Measurements from ENCODE around the gene ZNF77.
A peak's percentile ranks its signal among the peaks of the same experiment; 100 is the strongest.
"Not testable (repeated sequence)": the region's sequence is repeated elsewhere in the genome, so short reads cannot be mapped to it uniquely, and the experiment has no call there.

Gene ZNF77

DNA sequence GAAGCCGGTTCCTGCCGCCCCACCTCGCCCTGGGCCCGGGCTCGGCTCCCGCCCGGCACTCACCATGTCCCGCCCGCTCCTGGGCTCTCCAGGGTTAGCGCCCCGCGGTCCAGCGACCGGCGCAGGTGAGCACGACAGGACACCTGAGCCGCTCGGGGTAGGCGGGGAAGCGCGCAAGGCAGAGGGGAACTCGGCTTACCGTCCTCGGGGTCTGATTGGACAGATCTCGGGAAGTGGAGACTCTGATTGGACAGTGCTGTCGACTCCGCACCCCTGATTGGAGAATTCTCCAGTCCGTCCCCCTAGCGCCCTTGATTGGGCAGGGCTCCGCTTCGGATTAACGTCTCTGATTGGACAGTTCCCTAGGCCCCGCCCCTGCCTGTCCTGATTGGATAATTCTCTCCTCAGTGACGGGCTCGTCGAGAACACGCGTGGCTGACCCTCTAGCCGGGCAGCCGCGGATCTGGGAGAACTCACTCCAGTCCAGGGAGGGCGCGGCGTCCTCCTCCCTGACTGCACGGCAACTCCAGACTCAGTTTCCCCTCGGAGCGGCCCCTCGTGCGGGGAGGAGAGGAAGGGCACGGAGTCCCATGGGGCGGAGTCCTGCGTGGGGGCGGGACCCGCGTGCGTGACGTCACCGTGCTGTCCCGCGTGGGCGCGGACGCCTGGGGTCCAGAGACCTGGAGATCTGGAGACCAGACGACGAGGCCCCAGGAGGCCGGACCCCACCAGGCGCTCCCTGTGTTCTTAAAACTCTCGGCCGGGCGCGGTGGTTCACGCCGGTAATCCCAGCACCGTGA is at the start of gene ZNF77:
Gene ZNF77, minus strand, starts transcription at position 197 of the 800 bp plus-strand sequence. Its CDS starts 131 bp downstream, at position 66.
- peak; percentile 99 for DNase-seq

DNA sequence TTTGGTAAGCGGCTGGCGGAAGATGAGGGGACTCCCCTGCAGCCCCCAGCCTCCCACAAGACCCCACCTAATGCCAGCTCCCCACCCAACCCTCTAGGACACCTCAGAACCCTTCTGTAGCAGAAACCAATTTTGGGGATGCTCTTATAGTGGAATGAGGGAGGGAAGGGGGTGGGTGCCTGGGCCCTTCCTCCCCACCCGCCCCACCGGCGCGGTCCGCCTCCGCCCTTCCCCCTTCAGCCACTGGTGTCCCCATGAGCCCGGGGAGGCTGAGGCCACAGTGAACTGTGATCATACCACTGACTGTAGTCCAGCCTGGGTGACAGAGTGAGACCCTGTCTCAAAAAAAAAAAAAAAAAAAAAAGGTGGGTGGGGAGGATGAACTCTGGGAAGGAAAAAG is 48.8 kb upstream of the ZNF77 start:
- no peak for DNase-seq

DNA sequence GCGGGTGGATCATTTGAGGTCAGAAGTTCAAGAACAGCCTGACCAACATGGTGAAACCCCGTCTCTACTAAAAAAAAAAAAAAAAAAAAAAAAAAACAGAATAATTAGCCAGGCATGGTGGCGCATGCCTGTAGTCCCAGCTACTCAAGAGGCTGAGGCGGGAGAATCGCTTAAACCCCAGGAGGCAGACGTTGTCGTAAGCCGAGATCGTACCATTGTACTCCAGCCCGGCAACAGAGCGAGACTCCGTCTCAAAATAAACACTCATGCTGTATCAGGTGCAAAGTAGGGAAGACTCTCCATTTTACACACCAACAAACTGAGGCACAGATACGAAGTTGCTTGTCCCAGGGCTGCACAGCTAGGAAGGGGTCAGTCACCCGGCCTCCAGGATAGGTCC is 48.2 kb upstream of the ZNF77 start:
- no peak for DNase-seq

DNA sequence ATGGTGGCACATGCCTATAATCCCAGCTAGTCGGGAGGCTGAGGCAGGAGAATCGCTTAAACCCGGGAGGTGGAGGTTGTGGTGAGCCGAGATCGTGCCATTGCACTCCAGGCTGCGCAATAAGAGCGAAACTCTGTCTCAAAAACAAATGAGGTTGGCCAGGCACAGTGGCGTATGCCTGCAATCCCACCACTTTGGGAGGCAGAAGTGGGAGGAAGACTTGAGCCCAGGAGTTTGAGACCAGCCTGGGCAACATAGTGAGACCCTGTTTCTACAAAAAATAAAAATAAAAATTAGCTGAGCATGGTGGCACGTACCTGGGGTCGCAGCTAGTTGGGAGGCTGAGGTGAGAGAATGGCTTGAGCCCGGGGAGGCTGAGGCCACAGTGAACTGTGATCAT is 47.6 kb upstream of the ZNF77 start:
- DNase-seq = not testable (repeated sequence)

DNA sequence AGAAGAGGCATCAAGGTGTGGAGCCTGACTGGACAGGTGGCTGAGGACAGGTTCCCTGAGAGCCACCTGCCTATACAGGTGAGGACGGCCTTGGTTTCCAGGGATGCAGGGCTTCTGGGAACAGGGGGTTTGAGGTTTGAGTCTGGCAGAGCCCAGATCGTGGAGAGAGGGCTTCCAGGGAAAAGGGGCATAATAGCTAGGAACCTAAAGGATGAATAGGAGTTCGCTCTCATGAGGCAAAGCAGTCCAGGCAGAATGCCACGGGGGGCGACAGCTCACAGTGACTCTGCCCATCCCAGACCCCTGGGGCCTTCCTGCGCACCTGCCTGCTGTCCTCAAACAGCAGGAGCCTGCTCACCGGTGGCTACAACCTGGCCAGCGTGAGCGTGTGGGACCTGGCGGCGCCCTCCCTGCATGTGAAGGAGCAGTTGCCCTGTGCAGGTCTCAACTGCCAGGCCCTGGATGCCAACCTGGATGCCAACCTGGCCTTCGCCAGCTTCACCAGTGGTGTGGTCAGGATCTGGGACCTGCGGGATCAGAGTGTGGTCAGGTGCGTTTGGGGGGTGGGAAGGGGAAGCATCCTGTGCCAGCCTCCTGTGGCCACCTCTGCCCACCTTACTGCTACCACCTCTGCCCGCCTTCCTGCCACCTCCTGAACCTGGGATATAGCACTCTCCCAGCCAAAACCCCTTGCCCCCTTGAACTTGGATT is 44.6 kb upstream of the ZNF77 start:
- DNase-seq = no peak

DNA sequence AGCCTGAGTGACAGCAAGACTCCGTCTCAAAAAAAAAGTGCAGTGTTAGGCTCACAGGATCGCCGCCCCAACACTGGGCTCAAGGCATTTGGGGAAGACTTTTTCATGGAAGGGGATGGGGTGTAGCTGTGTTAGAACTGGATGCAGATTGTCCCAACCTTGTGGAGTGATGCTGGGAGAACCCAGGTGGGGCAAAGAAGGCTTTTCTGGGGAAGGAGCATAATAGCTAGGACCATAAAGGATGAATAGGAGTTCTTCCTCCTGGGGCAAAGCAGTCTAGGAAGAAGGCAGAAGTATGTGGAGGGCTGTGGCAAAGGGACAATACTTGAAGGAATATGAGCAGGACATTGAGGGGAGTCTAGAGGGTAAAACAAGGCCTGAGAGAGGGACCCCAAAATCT is 43.8 kb upstream of the ZNF77 start:
- no peak for DNase-seq

DNA sequence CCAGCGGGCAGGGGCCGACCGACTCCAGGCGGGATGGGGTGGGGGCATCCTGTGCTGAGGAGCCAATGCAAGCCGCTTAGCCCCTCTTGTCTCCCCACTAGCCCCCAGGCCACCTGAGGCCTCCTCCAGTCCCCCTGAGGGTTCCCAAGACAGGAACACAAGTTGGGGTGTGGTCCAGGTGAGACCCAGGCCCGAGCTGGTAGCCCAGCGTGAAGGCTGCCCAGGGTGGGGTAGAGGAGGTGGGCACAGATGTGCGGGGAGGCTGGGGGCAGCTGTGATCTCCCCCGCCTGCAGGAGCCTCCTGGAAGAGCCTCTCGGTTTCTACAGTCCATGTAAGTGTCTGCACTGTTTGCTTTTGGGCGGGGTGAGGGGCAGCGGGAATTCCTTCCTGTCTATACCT is 43.0 kb upstream of the ZNF77 start:
- DNase-seq = no peak

DNA sequence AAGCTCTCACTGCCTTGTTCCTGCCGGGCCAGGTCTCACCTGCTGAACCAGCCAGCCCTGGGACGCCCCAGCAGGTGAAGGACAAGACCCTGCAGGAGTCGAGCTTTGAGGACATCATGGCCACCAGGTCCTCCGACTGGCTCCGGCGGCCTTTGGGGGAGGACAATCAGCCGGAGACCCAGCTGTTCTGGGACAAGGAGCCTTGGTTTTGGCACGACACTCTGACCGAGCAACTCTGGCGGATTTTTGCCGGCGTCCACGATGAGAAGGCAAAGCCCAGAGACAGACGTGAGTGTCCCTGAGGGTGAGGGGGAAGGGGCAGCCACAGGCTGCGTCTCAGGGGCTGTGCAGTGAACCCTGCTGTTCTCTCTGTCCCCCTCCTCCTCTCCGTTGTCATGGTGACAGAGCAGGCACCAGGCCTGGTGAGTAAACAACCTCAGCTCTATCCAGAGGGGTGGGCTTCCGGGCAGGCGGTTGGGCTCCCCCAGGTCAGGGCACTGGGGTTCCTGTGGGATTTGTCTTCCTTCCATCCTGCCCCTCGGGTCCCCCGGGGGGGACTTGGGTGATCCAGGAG is 42.3 kb upstream of the ZNF77 start:
- DNase-seq = no peak

DNA sequence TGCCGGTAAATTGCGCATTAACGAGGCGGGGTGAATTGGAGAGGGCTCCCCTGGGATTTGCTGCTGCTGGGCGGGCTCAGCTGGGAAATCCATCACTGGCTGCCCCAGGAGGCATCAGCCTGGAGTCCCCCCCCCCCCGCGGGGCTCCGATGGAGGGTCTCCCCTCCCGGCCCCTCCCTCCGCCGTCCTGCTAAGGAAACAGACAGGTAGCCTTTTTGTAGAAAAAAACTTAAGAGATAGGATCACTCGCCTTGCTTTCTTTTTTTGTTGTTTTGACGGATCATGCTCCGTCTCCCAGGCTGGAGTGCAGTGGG is 39.4 kb upstream of the ZNF77 start:
- DNase-seq = no peak

DNA sequence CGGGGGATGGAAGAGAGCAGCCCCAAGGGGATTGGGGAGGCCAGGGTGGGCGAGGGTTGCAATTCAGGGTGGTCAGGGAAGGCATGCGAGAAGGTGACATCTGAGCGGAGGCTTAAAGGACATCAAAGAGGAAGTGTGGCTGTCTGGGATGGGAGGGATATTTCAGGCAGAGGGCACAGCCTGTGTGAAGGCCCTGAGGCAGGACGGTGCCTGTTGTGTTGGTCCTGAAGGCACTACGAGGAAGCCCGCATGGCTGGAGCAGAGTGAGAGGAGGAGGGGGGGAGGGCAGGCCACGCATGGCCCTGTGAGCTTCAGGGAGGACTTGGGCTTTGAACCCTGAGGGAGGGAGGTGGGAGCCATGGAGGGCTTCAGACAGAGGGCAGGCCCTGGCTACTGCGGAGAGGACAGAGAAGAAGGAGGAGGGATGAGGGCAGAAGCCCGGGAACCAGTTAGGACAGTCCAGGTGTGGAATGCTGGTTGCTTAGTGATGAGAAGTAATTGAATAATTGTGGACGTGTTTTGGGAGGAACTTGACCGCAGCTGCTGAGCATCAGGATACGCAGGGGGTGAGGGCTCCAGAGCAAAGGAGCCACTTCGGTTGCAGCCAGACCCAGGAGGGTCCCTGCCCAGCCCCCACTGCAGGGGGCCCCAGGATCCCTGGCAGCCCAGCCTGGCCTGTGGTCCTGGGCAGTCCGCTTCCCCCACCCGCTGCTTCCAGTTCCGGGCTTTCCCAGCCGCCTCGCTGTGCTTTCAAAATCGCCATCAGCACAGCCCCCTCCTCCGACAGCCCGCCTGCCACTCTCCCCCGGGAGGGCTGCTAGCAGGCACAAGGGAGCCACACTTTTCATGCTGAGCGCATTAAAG is 38.8 kb upstream of the ZNF77 start:
- no peak for DNase-seq

DNA sequence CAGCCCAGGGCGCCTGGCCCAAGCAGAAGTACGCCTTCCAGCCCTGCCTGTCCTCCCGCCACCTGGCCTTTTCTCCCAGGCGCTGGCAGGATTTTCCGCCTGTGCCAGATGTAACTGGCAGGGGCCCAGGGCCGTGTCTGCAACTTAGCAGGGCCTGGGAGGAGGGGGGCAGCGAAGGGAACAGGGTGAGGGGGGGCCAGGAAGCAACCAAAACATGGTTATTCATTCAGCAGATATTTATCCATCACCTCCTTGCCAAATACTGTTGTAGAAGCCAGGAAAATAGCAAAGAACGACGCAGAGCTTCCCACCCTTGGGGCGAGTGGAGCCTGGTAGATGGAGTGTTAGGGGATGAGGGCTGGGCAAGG is 38.2 kb upstream of the ZNF77 start:
- DNase-seq = no peak

DNA sequence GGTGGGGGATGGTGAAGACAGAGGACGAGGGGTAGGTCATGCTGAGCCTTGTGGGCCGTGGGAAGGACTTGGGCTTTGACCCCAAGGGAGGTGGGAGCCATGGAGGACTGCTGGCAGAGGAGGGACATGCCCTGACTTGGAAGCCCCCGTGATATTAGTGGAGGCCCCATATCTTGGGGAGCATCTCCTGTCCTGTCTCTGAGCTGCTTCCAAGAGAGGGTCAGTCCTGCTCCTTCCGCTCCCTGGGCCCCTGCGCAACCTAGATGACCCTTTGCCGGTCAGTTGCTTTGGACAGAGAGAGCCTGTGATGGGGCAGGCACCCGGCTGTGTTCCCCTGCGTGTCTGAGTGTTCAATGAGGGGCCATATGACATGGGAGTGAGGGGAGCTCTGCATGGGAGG is 37.8 kb upstream of the ZNF77 start:
- no peak for DNase-seq

DNA sequence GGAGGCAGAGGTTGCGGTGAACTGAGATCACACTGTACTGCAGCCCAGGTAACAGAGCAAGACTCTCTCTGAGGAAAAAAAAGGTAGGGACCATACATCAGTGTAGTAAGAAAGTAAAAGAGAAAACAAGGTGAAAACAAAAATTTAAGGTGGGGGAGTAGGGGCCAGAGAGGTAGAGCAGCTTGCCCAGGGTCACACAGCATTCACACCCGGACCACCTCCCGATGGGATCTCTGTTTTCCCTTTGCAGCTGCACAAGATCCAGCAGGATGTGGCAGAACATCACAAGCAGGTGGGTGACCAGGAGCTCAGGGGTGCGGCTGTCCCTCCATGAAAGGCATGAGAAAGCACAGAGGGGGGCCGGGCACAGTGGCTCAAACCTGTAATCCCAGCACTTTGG is 37.1 kb upstream of the ZNF77 start:
- DNase-seq = no peak

DNA sequence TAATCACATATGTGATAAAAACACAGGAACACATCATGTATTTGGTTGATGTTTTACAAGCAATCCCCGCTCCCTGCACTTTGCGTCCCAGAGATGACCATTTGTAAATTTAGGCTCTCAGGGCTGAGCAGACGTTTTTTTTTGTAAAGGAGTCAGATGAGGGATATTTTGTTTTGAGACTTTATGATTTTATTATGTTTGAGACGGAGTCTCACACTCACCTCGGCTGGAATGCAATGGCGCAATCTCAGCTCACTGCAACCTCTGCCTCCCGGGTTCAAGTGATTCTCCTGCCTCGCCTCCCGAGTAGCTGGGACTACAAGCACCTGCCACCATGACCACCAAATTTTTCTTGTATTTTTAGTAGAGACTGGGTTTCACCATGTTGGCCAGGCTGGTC is 34.0 kb upstream of the ZNF77 start:
- no peak for DNase-seq

DNA sequence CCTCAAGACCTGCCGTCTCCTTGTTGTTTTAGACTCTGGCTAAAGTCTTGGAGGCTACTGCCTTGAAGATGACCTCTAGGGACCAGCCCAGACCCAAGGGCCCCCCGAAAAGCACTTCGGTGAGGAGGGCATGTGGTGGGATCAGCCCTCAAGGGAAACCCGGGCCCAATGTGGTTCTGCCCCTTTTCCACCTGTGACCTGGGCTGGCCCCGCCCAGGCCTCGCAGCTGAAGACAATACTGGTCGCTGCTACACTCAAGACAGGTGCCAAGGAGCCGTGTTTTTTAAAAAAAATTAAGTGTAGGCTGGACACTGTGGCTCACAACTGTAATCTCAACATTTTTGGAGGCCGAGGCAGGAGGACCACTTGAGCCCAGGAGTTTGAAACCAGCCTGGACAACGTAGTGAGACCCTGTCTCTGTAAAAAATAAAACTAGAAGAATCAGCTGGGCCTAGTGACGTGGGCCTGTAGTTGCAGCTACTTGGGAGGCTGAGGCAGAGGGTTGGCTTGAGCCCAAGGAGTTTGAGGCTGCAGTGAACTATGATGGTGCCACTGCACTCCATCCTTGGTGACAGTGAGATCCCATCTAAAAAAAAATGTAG is 33.5 kb upstream of the ZNF77 start:
- no peak for DNase-seq

DNA sequence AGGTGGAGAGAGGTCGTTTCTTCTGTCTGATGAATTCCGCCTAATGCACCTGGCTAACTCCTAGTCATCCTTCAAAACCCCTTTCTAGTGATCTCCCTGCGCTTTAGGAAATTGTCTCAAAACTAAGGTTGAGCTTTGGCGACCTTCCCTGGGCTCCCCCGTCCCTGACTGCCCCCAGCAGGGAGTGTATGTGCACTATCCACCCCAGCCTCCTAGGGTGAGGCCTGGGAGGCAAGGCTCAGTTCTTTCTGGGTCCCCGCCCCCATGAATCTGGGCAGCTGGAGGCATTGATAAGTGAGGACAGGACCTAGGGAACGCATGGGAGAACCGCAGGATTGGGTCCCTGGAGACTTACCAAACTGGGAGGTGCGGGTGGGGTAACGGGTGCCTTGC is 33.0 kb upstream of the ZNF77 start:
- DNase-seq = peak; percentile 25

DNA sequence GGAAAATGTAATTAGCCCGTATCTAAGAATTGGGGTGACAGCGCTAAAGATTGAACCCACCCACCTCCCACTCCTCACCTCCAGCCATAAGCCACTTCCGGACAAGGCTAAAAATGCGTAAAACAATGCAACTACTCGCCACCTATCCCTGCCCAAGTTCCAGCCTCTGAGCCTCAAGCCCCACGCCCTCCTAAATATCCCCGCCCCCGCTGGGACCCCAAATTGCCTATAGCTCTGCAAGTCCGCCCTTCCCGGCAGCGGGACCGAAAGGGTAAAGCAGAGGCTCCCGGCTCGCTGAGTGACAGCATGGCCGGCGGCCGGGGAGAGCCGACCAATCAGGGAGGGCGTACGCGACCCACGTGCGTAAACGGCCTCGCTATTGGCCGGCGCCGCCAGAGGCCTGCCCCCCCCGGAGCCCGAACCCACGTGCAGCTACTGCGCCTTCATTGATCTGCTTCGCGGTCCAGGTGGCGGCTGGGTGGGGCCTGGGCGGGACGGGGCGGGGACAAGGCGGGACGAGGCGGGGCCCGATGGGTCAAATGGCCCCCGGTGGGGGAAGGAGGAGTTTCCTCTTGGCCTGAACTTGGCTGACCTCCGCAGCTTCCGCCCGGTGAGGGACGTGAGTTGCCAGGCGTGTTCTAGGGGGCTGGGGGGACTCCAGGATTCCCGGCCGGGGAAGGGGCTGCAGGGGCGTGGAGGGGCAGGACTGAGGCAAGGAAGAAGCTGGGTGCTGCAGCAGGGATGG is 32.4 kb upstream of the ZNF77 start, which contains the start of gene TLE6:
Gene TLE6, plus strand, starts transcription at position 564 of the 745 bp plus-strand sequence. CDS start 670 bp downstream, outside the sequence.
- DNase-seq = peak; percentile 95

DNA sequence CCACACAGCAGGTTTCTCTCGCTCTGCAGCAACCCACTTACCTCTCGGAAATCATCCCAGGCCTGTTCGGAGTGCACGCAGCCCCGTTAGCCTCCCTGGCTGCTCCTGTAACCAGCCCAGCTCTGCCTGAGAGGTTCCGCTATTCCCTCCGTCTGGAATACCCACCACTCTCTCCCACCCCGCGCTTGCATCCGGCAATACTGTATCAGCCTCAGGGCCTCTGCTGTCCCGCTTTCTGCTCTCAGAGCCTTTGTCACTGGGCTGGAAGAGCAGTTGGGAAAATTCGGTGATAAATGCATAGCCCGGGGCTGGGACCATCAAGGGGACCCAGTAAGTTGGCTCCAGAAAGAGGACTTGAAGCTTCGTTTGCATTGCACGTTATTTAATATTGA is 31.8 kb upstream of the ZNF77 start:
- DNase-seq = no peak

DNA sequence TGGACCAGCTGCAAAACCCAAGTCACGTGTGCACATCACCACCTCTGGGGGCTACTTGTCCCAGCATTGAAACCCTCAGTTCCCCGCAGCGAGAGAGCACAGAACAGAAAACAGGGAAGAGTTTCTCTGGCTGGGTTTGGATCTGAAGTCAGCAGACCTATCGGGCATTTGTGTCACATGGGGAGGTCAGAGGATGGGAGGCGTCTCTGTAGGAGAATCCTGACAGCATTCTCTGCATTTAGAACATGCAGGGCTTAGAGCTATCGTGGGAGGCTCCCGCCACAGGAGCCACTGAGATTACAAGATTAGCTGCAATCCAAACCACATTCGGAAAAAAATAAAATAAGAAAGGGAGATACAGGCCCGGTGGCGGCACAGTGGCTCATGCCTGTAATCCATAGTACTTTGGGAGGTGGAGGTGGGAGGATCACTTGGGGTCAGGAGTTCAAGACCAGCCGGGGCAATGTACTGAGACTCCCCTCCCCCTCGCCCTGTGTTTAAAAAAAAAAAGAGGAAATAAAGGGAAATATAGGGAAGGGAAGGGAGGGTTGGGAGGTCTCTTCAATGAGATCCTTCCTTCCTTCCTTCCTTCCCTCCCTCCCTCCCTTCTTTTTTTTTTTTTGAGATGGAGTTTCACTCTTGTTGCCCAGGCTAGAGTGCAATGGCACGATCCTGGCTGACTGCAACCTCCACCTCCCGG is 29.7 kb upstream of the ZNF77 start:
- peak; percentile 84 for DNase-seq

DNA sequence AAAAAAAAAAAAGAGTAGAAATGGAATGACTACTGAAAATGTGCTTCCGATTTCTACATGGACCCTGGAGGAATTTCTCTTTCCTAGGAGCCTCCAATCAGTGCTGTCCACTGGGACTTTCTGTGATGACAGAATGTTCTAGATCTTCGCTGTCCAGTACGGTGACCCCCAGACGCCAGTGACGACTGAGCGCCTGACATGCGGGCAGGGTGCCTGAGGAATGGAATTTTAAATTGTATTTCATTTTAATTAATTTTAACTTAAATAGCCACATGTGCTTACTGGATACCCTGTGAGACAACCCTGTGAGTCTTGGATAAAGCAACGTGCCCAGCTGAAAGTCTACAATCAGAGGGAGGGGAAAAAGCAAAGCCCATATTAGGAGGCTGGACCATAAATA is 28.5 kb upstream of the ZNF77 start:
- DNase-seq = no peak

DNA sequence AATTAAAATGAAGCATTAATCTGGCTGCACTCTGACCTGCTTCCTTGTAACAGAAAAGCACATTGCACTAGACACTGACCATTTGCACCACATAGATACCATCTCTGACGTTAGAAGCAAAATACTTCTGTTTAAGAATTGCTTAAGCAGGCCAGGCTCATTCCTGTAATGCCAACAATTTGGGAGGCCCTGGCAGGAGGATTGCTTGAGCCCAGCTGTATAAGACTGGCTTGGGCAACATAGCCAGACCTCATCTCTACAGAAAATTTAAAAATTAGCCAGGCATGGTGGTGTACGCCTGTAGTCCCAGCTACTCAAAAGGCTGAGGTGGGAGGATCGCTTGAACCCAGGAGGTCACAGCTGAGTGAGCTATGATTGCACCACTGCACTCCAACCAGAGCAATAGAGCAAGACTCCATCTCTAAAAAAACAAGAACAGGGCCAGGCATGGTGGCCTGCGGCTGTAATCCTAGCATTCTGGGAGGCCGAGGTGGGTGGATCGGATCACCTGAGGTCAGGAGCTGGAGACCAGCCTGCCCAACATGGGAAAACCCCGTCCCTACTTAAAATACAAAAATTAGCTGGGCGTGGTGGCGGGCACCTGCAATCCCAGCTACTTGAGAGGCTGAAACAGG is 25.5 kb upstream of the ZNF77 start:
- peak; percentile 33 for DNase-seq

All from hematopoietic multipotent progenitor cell treated with erythropoietin and hydrocortisone succinate and interleukin-3 and kit ligand, for 6 days (in vitro differentiated cells).